Spinal cord (tissue), 10 donors: ENCODE data around the gene SLC4A3. TPM values are rescaled to one million over a fixed set of nuclear protein-coding genes. Genes with fewer than 3 reads are reported as not detected.
"Not testable (repeated sequence)": the region's sequence is repeated elsewhere in the genome, so short reads cannot be mapped to it uniquely, and the experiment has no call there.

Experiments used
- DNase-seq, 6 donors: peaks; one replicate each; pipeline versions ENCODE4 v3.0.0 to v3.0.0-alpha.2; 2013 to 2015; ENCODE audit warnings: low spot score in 6 of 6, low read depth in 4 of 6
- H3K27ac ChIP-seq: one replicate; pipeline ENCODE4 v1.5.1; 2013; ENCODE audit warnings: low read depth, low read length, control low read depth
- H3K27me3 ChIP-seq: one replicate; pipeline ENCODE4 v1.6.1; 2013; ENCODE audit warnings: low read length; ENCODE audit not compliant: control insufficient read depth, insufficient read depth
- H3K36me3 ChIP-seq: one replicate; pipeline ENCODE4 v1.6.1; 2013; ENCODE audit warnings: low read length; ENCODE audit not compliant: control insufficient read depth, insufficient read depth
- H3K4me1 ChIP-seq: one replicate; pipeline ENCODE4 v1.6.1; 2013; ENCODE audit warnings: low read length; ENCODE audit not compliant: control insufficient read depth, insufficient read depth
- H3K4me3 ChIP-seq: one replicate; pipeline ENCODE4 v1.5.1; 2013; ENCODE audit warnings: low read depth, low read length, control low read depth
- H3K9me3 ChIP-seq: one replicate; pipeline ENCODE4 v1.6.1; 2013; ENCODE audit warnings: low read length; ENCODE audit not compliant: control insufficient read depth, insufficient read depth
- WGBS: methylation state at CpG from one replicate; pipeline ENCODE4 v1.1.5; 2013; ENCODE audit warnings: missing lambda C conversion rate; ENCODE audit not compliant: insufficient coverage; 5-methylcytosine and 5-hydroxymethylcytosine counted together
- polyA plus RNA-seq, 2 donors: library from polyadenylated mRNA; unstranded; fragments of 120-200 nt; gene quantifications; one replicate each; pipeline ENCODE4 v1.2.1, GENCODE V29; 2013; ENCODE audit not compliant: insufficient read length in 2 of 2
- total RNA-seq, 2 donors: library from RNA; depleted of rRNA in 1 of 2; stranded (reverse); fragments of 120-200 nt in 1 of 2; fragments of >200 nt in 1 of 2; gene quantifications; one replicate each; pipeline versions ENCODE4 v1.2.3 to v1.2.4, GENCODE V29; 2013 to 2014
- donor health status: healthy.

Gene SLC4A3
- total and polyA plus RNA-seq, 4 donors = 17.0 to 61.3 (median 37.8) TPM

- DNase-seq = peak in 2 of 6 donors; percentile 67 to 74
- Histone ChIP-seq H3K4me1 (peaks cover 37% of the 10 kb centered on the region), H3K27me3 (no peaks in the 10 kb centered on the region), H3K36me3 (peaks cover 14% of the 10 kb centered on the region), H3K27ac (no peak overlapping the region), H3K4me3 (no peak overlapping the region), H3K9me3 (no peaks in the 10 kb centered on the region)
- WGBS = 35% methylated on average over 17 of the region's 17 CpGs
These were observed 17.5 kb downstream of the SLC4A3 start for GRCh38 chr2:219644801-219645480.

GRCh38 chr2:219645631-219646527 is 18.4 kb downstream of the SLC4A3 start:
- H3K4me3 ChIP-seq = no peak overlapping the region
- H3K4me1 ChIP-seq = peaks cover 37% of the 10 kb centered on the region
- H3K27ac ChIP-seq = no peak overlapping the region
- peaks cover 7% of the 10 kb centered on the region for H3K36me3 ChIP-seq
- peak in 2 of 6 donors; percentile 33 to 42 for DNase-seq
- H3K27me3 ChIP-seq = no peaks in the 10 kb centered on the region
- H3K9me3 ChIP-seq = no peaks in the 10 kb centered on the region
- 74% methylated on average over 6 of the region's 12 CpGs for WGBS

GRCh38 chr2:219648176-219648575 is 20.7 kb downstream of the SLC4A3 start:
- H3K4me1 ChIP-seq = peaks cover 19% of the 10 kb centered on the region
- no CpG with 5 or more reads among the region's 2 CpGs for WGBS
- peaks cover 5% of the 10 kb centered on the region for H3K9me3 ChIP-seq
- no peaks in the 10 kb centered on the region for H3K27me3 ChIP-seq
- H3K4me3 ChIP-seq = no peak overlapping the region
- DNase-seq = no peak
- H3K27ac ChIP-seq = no peak overlapping the region
- H3K36me3 ChIP-seq = no peaks in the 10 kb centered on the region

GRCh38 chr2:219648963-219649362 is 21.5 kb downstream of the SLC4A3 start:
- DNase-seq = no peak
- no peak overlapping the region for H3K27ac ChIP-seq
- no peak overlapping the region for H3K4me3 ChIP-seq
- no peaks in the 10 kb centered on the region for H3K27me3 ChIP-seq
- no peaks in the 10 kb centered on the region for H3K36me3 ChIP-seq
- WGBS = 70% methylated on average over 2 of the region's 4 CpGs
- peaks cover 5% of the 10 kb centered on the region for H3K9me3 ChIP-seq
- H3K4me1 ChIP-seq = peaks cover 19% of the 10 kb centered on the region

- WGBS = 68% methylated on average over 2 of the region's 8 CpGs
- Histone ChIP-seq H3K4me3 (no peak overlapping the region), H3K4me1 (peaks cover 5% of the 10 kb centered on the region), H3K36me3 (no peaks in the 10 kb centered on the region), H3K27me3 (no peaks in the 10 kb centered on the region), H3K27ac (no peak overlapping the region), H3K9me3 (peaks cover 5% of the 10 kb centered on the region)
- DNase-seq = no peak
These were observed 23.2 kb downstream of the SLC4A3 start for GRCh38 chr2:219650426-219651248.

DNA sequence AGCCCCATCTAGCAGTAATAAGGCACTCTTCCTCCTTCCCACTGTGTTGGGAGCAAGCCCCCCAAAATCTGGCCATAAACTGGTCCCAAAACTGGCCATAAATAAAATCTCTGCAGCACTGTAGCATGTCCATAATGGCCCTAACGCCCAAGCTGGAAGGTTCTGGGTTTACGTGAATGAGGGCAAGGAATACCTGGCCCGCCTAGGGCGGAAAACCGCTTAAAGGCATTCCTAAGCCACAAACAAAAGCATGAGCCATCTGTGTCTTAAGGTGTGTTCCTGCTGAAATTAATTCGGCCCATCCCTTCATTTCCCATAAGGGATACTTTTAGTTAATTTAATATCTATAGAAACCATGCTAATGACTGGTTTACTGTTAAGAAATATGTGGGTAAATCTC is 24.2 kb downstream of the SLC4A3 start:
- not testable (repeated sequence) for H3K27ac ChIP-seq, H3K4me1 ChIP-seq, H3K36me3 ChIP-seq, DNase-seq, H3K4me3 ChIP-seq, H3K9me3 ChIP-seq, H3K27me3 ChIP-seq
- WGBS = 50% methylated on average over 2 of the region's 6 CpGs

- H3K27ac ChIP-seq = no peak overlapping the region
- no peaks in the 10 kb centered on the region for H3K4me1 ChIP-seq
- no peaks in the 10 kb centered on the region for H3K27me3 ChIP-seq
- H3K4me3 ChIP-seq = no peak overlapping the region
- WGBS = no CpG with 5 or more reads among the region's 1 CpG
- H3K9me3 ChIP-seq = peaks cover 5% of the 10 kb centered on the region
- H3K36me3 ChIP-seq = no peaks in the 10 kb centered on the region
- DNase-seq = no peak
These were observed 29.1 kb downstream of the SLC4A3 start for GRCh38 chr2:219656526-219656925.

GRCh38 chr2:219658196-219658846 is 30.9 kb downstream of the SLC4A3 start:
- Histone ChIP-seq H3K27ac (no peak overlapping the region), H3K27me3 (no peaks in the 10 kb centered on the region), H3K4me1 (no peaks in the 10 kb centered on the region), H3K9me3 (no peaks in the 10 kb centered on the region), H3K4me3 (no peak overlapping the region), H3K36me3 (no peaks in the 10 kb centered on the region)
- 63% methylated on average over 4 of the region's 7 CpGs for WGBS
- DNase-seq = no peak

GRCh38 chr2:219658874-219659273 is 31.4 kb downstream of the SLC4A3 start:
- no CpG with 5 or more reads among the region's 3 CpGs for WGBS
- no peak overlapping the region for H3K27ac ChIP-seq
- peak in 1 of 6 donors; percentile 87 for DNase-seq

More at GRCh38 chr2:219658874-219659273, 31.4 kb downstream of the SLC4A3 start:
- Histone ChIP-seq H3K9me3 (no peaks in the 10 kb centered on the region), H3K27me3 (no peaks in the 10 kb centered on the region), H3K4me1 (no peaks in the 10 kb centered on the region), H3K4me3 (no peak overlapping the region), H3K36me3 (no peaks in the 10 kb centered on the region)
